HG03520 (cell line): Measurements from ENCODE around the gene BICRAL.
"Not testable (repeated sequence)": the region's sequence is repeated elsewhere in the genome, so short reads cannot be mapped to it uniquely, and the experiment has no call there.

Source experiments
- ATAC-seq: cut with Tn5 transposase; IDR thresholded peaks from one replicate; pipeline ENCODE4 v1.9.1; 2021; ENCODE audit warnings: mild to moderate bottlenecking, moderate library complexity; ENCODE audit not compliant: unreplicated experiment

The BICRAL gene, protein sequence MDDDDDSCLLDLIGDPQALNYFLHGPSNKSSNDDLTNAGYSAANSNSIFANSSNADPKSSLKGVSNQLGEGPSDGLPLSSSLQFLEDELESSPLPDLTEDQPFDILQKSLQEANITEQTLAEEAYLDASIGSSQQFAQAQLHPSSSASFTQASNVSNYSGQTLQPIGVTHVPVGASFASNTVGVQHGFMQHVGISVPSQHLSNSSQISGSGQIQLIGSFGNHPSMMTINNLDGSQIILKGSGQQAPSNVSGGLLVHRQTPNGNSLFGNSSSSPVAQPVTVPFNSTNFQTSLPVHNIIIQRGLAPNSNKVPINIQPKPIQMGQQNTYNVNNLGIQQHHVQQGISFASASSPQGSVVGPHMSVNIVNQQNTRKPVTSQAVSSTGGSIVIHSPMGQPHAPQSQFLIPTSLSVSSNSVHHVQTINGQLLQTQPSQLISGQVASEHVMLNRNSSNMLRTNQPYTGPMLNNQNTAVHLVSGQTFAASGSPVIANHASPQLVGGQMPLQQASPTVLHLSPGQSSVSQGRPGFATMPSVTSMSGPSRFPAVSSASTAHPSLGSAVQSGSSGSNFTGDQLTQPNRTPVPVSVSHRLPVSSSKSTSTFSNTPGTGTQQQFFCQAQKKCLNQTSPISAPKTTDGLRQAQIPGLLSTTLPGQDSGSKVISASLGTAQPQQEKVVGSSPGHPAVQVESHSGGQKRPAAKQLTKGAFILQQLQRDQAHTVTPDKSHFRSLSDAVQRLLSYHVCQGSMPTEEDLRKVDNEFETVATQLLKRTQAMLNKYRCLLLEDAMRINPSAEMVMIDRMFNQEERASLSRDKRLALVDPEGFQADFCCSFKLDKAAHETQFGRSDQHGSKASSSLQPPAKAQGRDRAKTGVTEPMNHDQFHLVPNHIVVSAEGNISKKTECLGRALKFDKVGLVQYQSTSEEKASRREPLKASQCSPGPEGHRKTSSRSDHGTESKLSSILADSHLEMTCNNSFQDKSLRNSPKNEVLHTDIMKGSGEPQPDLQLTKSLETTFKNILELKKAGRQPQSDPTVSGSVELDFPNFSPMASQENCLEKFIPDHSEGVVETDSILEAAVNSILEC

GRCh38 chr6:42781796-42782688, at the start of gene BICRAL:
Gene BICRAL, plus strand, starts transcription at chr6:42782052. Its CDS starts 39,971 bp downstream, at chr6:42822023.
- ATAC-seq: no peak

- ATAC-seq: not testable (repeated sequence)
Observed at GRCh38 chr6:42733867-42734481, 47.9 kb upstream of the BICRAL start.

DNA sequence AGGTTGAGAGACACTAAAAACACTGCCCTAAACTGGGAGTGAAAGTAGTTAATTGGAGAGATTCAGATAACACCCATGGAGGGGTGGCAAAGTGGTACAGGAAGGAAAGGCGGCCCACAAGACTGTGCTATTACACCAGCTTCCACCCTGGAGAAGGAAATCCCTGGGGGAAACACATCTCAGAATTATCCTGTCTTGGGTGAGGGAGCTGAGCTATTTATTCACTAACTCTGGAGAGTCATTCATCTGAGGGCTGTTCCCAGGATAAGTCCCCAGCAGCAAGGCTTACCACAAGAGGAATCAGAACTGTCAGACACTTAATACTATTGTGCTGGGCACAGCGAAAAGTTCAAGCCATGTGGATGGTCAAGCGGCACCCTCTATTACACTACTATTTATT, 45.9 kb upstream of the BICRAL start:
- ATAC-seq: no peak

DNA sequence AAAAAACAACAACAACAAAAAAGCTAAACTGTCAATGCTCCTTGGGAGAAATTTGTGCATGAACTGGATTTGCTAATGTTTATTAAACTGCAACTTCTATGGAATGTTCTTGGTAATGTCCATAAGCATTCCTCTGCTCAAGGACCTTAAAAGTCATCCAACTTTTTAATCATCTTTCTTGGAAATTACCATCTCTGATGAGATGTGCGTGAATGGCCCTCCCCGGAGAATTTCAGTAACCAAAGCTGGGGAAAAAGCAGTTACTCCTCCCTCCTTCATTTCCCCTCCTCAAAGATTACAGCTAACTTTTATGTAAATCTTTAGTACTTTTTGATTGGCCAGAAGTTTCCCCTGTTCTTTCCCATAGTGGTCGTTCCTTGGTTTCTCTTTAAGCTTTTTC, 41.1 kb upstream of the BICRAL start:
- no peak for ATAC-seq

GRCh38 chr6:42742116-42742894, 39.5 kb upstream of the BICRAL start:
- no peak for ATAC-seq

DNA sequence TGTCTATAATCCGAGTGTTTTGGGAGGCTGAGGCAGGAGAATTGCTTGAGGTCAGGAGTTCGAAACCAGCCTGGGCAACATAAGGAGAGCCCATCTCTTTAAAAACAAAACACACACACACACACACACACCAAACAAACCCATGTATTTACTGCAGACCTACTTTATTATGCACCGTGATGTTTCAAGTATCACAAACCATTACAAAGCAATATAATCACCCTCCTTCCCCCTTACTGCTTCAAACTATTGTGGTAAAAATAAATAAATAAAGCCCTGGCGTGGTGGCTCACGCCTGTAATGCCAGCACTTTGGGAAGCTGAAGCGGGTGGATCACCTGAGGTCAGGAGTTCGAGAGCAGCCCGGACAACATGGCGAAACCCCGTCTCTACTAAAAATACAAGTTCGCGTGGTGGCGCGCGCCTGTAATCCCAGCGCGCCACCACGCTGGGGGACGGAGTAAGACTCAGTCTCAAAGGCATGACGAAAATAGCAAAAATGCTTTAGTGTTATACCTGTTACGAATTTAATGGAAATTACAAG, 37.4 kb upstream of the BICRAL start:
- ATAC-seq: no peak

GRCh38 chr6:42745083-42745639, 36.7 kb upstream of the BICRAL start:
- ATAC-seq: no peak

DNA sequence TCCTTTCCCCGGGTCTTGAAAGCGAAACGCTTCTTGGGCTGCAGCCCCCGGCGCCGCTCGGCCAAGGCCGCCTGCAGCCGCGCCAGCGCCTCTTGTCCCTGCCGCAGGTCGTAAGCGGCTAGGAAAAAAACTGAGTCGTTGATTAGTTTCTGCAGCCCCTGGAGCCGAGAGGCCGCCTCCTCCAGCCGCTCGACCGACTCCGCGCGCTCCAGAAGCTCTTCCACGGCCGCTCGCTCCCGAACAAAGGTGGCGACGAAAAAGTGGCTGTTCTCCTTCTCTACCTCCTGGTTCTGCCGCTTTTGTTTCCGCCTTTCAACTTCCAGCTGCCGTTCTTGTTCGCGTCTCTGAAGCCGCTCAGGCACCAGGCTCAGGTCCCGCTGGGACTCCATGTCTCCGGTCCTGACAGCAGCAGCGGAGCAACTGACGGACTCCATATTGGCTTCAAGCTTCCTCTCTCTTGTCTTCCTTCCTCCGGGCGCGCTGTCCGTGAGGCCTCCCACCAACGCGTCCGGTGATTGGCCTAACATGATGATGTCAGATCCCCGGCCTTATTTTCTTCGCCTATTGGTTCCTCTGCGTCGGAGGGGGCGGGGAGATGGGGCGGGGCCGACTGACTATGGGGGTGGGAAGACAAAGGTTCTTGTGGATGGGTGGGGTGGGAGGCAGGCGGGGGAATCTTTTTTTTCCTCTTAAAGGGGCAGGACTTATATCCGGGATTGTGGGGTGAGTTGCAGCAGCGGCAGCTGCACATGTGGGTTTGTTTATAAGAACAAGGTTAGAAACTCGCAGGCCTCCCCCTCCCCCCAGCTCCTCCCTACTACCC, 36.0 kb upstream of the BICRAL start, which contains the start of gene TBCC:
TSS of gene TBCC (minus strand) at position 464 of the 823 bp plus-strand sequence. CDS start at position 434, 30 bp downstream.
- peak; percentile 78 for ATAC-seq

- peak; percentile 53 for ATAC-seq
Observed at GRCh38 chr6:42746463-42747391, 35.1 kb upstream of the BICRAL start.

- no peak for ATAC-seq
Observed at GRCh38 chr6:42748203-42748898, 33.5 kb upstream of the BICRAL start.

- no peak for ATAC-seq
Observed at GRCh38 chr6:42751055-42751454, 30.8 kb upstream of the BICRAL start.

- ATAC-seq: no peak
Observed at GRCh38 chr6:42754759-42755158, 27.1 kb upstream of the BICRAL start.

DNA sequence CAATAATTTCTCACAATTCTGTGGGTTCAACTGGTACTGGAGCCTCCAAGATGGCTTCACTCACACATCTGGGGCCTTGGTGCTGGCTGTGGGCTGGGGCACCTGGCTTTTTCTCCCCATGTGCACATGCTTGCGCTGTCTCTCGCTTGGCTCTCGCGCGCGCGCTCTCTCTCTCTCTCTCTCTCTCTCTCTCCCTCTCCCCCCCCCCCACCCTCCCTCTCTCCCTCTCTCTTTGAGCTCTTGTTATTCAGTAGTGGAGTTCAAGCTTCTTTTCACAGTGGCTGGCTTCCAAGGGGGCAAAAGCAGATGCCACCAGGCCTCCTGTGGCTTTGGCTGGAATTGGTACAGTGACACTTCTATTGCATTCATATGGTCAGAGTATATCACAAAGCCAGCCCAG, 25.1 kb upstream of the BICRAL start:
- no peak for ATAC-seq

DNA sequence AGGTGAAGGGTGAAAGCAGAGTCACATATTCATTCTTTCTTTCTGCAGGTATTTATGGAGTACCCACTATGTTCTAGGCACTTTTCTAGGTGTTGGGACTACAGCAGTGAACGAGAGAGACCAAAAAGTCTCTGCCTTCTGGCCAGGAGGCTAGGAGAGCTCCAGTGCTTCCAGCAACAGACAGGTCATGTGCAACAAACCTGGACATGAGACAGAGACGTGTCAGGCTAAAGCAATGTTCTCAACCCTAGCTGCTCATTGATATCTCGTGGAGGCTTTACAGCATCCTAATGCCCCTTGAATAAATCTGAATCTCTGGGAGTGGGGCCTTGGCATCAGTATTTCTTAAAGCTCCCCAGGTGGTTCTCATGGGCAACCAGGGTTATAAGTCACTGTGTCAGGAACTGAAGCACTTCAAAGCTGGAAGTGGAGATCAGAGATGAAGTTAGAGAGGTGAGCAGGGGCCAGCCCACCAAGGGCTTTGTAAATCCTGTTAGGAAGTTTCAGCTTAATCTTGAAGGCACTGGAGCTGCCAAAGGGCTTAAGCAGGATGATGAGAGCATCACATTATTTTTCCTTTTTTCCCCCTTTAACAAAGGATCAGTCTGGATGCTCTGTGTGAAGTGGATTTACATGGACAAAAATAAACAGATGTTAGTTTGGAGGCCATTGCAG, 23.0 kb upstream of the BICRAL start:
- no peak for ATAC-seq

- no peak for ATAC-seq
Observed at GRCh38 chr6:42761287-42762067, 20.4 kb upstream of the BICRAL start.
